A673 (cell line): Measurements from ENCODE around the gene RBSN. TPM values are rescaled to one million over a fixed set of nuclear protein-coding genes. Genes with fewer than 3 reads are reported as not detected.

Experiments
- BruUV-seq: library from RNA; stranded (reverse); fragments of 400-500 nt; replicated peaks from 2 replicates; lab custom pipeline; 2021; lab: Mats Ljungman, UMichigan
- CTCF ChIA-PET: fragments of 300-600 bp; sonication (Branson Sonifier 250); formaldehyde crosslinking; loops from one replicate; lab custom pipeline; 2022; ENCODE audit warnings: antibody characterized with exemption; lab: Charles Lee
- POLR2A ChIA-PET: fragments of 300-600 bp; sonication (Branson Sonifier 250); formaldehyde crosslinking; loops from one replicate; lab custom pipeline; 2022; ENCODE audit warnings: antibody characterized with exemption; ENCODE audit not compliant: low non-redundant PET; lab: Charles Lee
- DNase-seq: peaks from one replicate; pipeline ENCODE4 v3.0.0-alpha.2; 2015; ENCODE audit warnings: low spot score
- H3K27ac ChIP-seq: fragments of 200-600 bp; sonication (generic); 2 replicates; pipeline ENCODE4 v1.5.1; 2016; ENCODE audit warnings: mixed run types, low read depth, mild to moderate bottlenecking, mixed read lengths, antibody characterized with exemption, low read length; ENCODE audit not compliant: poor library complexity, severe bottlenecking
- H3K27me3 ChIP-seq: fragments of 200-600 bp; sonication (generic); replicated peaks from 2 replicates; pipeline ENCODE4 v1.6.1; 2017; ENCODE audit warnings: mixed run types, low read depth, mild to moderate bottlenecking, mixed read lengths, antibody characterized with exemption, low read length; ENCODE audit not compliant: insufficient read depth, poor library complexity
- H3K36me3 ChIP-seq: fragments of 200-600 bp; sonication (generic); 2 replicates; pipeline ENCODE4 v1.6.1; 2016; ENCODE audit warnings: mixed run types, mild to moderate bottlenecking, mixed read lengths, antibody characterized with exemption, low read length; ENCODE audit not compliant: insufficient read depth, poor library complexity, severe bottlenecking
- H3K4me1 ChIP-seq: fragments of 200-600 bp; sonication (generic); 2 replicates; pipeline ENCODE4 v1.6.1; 2017; ENCODE audit warnings: mixed run types, mild to moderate bottlenecking, mixed read lengths, antibody characterized with exemption, low read length; ENCODE audit not compliant: insufficient read depth, poor library complexity, severe bottlenecking
- H3K4me3 ChIP-seq: fragments of 200-600 bp; sonication (generic); 2 replicates; pipeline ENCODE4 v1.5.1; 2016; ENCODE audit warnings: low read depth, mixed run types, mild to moderate bottlenecking, mixed read lengths, low read length; ENCODE audit not compliant: poor library complexity, severe bottlenecking
- H3K9me3 ChIP-seq: fragments of 200-600 bp; sonication (generic); 2 replicates; pipeline ENCODE4 v1.6.1; 2016; ENCODE audit warnings: mixed run types, low read depth, mild to moderate bottlenecking, mixed read lengths, antibody characterized with exemption, low read length; ENCODE audit not compliant: poor library complexity, severe bottlenecking
- EZH2 ChIP-seq: fragments of 200-600 bp; sonication (generic); IDR thresholded peaks from 2 replicates; pipeline ENCODE4 v1.6.1; 2017; ENCODE audit warnings: borderline replicate concordance, low read depth, mild to moderate bottlenecking, mixed read lengths, antibody characterized with exemption, low read length; ENCODE audit not compliant: poor library complexity, severe bottlenecking
- intact Hi-C: fragments of 100-400 bp; cut with micrococcal nuclease; formaldehyde crosslinking; loops from one replicate; pipeline ENCODE4 v1.10.0; 2022; ENCODE audit not compliant: unreplicated experiment
- total RNA-seq: library from RNA; stranded (reverse); gene quantifications from 2 replicates; pipeline ENCODE4 v1.2.3, GENCODE V29; 2021
- TF ChIP-seq, protein P1 (sequence below): fragments of 300-800, 200-600 bp; sonication (generic); conservative IDR thresholded peaks from 2 replicates; pipeline ENCODE4 v1.5.1; 2017; ENCODE audit warnings: low read depth, mild to moderate bottlenecking, antibody characterized with exemption, low read length, moderate library complexity, mixed read lengths

Gene RBSN
- total RNA-seq, 1 experiment from 2014 or later = 31.2 TPM

DNA sequence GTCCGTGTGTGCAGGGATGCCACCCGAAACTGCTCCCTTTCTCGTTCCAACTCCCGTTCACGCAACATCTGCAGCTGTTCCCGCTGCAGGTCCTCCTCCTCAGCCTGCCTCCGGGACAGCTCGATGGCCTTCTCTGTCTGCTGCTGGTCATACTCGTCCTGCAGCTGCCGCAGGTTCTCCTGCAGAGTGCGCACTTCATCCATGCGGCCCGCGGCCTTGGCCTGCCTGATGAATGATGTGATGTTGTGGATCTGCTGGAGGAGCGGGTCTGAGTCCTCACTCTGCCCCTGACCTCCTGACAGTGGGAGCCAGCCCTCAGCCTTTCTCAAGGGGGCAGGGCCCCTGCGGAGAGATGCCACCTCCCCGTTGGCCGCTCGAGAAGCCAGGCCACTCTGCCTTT lies 24.4 kb downstream of the RBSN start:
- no peak for TF ChIP-seq EZH2
- TF ChIP-seq, protein P1, sequence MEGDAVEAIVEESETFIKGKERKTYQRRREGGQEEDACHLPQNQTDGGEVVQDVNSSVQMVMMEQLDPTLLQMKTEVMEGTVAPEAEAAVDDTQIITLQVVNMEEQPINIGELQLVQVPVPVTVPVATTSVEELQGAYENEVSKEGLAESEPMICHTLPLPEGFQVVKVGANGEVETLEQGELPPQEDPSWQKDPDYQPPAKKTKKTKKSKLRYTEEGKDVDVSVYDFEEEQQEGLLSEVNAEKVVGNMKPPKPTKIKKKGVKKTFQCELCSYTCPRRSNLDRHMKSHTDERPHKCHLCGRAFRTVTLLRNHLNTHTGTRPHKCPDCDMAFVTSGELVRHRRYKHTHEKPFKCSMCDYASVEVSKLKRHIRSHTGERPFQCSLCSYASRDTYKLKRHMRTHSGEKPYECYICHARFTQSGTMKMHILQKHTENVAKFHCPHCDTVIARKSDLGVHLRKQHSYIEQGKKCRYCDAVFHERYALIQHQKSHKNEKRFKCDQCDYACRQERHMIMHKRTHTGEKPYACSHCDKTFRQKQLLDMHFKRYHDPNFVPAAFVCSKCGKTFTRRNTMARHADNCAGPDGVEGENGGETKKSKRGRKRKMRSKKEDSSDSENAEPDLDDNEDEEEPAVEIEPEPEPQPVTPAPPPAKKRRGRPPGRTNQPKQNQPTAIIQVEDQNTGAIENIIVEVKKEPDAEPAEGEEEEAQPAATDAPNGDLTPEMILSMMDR = no peak
- intact Hi-C loops = no loop called here
- Histone ChIP-seq H3K4me1 (no peaks in the 10 kb centered on the region), H3K27me3 (no peaks in the 10 kb centered on the region), H3K9me3 (no peaks in the 10 kb centered on the region), H3K36me3 (peaks cover 71% of the 10 kb centered on the region), H3K27ac (no peak overlapping the region), H3K4me3 (no peak overlapping the region)
- POLR2A ChIA-PET = no interaction called here
- CTCF ChIA-PET = no interaction called here
- DNase-seq = no peak
- BruUV-seq = no TSS peak

DNA sequence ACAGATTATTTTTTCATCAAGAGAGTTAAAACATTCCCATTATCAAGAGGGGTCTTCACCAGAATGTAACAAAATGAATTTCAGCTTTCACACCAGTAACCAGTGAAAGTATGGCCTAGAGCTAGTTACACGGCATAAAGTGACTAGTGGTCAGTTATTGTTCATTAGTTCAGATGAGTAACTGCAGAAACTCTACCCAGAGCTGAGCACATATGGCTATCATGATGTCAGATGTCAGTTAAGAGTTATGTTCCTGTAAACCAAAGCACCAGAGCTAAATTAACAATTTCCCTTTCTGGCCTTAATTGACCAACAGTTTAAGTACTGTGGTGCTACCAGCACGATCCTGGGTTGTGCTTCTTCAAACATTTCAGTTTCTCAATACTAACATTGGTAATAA lies 27.2 kb downstream of the RBSN start:
- no peaks in the 10 kb centered on the region for H3K9me3 ChIP-seq
- intact Hi-C loops = no loop called here
- no peak for DNase-seq
- no peaks in the 10 kb centered on the region for H3K4me1 ChIP-seq
- no peak overlapping the region for H3K4me3 ChIP-seq
- peaks cover 48% of the 10 kb centered on the region for H3K36me3 ChIP-seq
- no TSS peak for BruUV-seq
- POLR2A ChIA-PET = no interaction called here
- no peak for TF ChIP-seq EZH2
- TF ChIP-seq, protein P1 = no peak
- no peak overlapping the region for H3K27ac ChIP-seq
- CTCF ChIA-PET = no interaction called here
- no peaks in the 10 kb centered on the region for H3K27me3 ChIP-seq

- no peak for DNase-seq
- intact Hi-C loops = no loop called here
- Histone ChIP-seq H3K27me3 (no peaks in the 10 kb centered on the region), H3K27ac (no peak overlapping the region), H3K4me3 (no peak overlapping the region), H3K4me1 (no peaks in the 10 kb centered on the region), H3K9me3 (no peaks in the 10 kb centered on the region), H3K36me3 (peaks cover 25% of the 10 kb centered on the region)
- TF ChIP-seq EZH2 = no peak
- TF ChIP-seq, protein P1 = no peak
- POLR2A ChIA-PET = no interaction called here
- BruUV-seq = no TSS peak
- CTCF ChIA-PET = no interaction called here
Measured at GRCh38 chr3:15069441-15069840, 29.5 kb downstream of the RBSN start.
